NT2/D1 (cell line): ENCODE data around the gene CCDC120.

Experiments used
- YY1 ChIP-seq: IDR thresholded peaks from 2 replicates; pipeline ENCODE4 v1.6.1; 2011; ENCODE audit not compliant: insufficient read length, insufficient read depth
- ZNF274 ChIP-seq: IDR thresholded peaks from 2 replicates; pipeline ENCODE4 v1.6.1; 2011; ENCODE audit warnings: mild to moderate bottlenecking, low read depth, low read length

DNA sequence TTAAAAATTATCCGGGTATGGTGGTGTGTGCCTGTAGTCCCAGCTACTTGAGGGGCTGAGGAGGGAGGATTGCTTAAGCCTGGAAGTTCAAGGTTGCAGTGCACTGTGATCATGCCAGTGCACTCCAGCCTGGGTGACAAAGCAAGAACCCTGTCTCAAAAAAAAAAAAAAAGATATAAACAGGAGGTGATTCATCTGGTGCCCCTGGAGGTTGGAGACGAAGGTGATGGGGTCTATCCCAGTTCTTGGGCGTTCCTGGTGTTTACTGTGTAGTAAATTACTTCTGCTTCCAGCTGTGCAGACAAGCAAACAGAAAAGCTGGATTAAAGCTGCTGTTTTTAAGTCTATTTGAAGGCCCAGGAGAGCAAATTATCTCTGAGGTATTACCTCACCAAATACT is 44.8 kb downstream of the CCDC120 start:
- TF ChIP-seq ZNF274: no peak
- TF ChIP-seq YY1: no peak
